Prostate gland (tissue), 2 donors: ENCODE measurements around the gene ASPSCR1. TPM values are rescaled to one million over a fixed set of nuclear protein-coding genes. Genes with fewer than 3 reads are reported as not detected.

Source experiments
- DNase-seq: peaks from one replicate; pipeline ENCODE4 v3.0.0-alpha.2; 2019; ENCODE audit warnings: low spot score
- H3K27ac ChIP-seq, 2 donors: fragments of 200-600 bp; sonication (generic); 2 replicates each; pipeline ENCODE4 v1.5.1; 2017 to 2019
- H3K27me3 ChIP-seq: fragments of 200-600 bp; sonication (generic); replicated peaks from 2 replicates; pipeline ENCODE4 v1.5.1; 2019; ENCODE audit not compliant: insufficient read depth
- H3K36me3 ChIP-seq, 2 donors: fragments of 200-600 bp; sonication (generic); 1 replicate in 1 of 2; 2 replicates in 1 of 2; pipeline versions ENCODE4 v1.5.1 to v1.8.1; 2017 to 2019
- H3K4me1 ChIP-seq: fragments of 200-600 bp; sonication (generic); replicated peaks from 2 replicates; pipeline ENCODE4 v1.5.1; 2019
- H3K4me3 ChIP-seq, 2 donors: fragments of 200-600 bp; sonication (generic); 2 replicates each; pipeline ENCODE4 v1.5.1; 2017 to 2019
- H3K9me3 ChIP-seq: fragments of 200-600 bp; sonication (generic); 2 replicates; pipeline ENCODE4 v1.5.1; 2017
- POLR2A ChIP-seq: fragments of 450-650 bp; IDR thresholded peaks from one replicate; pipeline ENCODE4 v1.6.1; 2016; ENCODE audit warnings: antibody characterized with exemption, mild to moderate bottlenecking
- POLR2AphosphoS5 ChIP-seq: sonication (generic); formaldehyde crosslinking; IDR thresholded peaks from one replicate; pipeline ENCODE4 v1.6.1; 2017; ENCODE audit warnings: antibody characterized with exemption
- WGBS: methylation state at CpG from one replicate; pipeline ENCODE4 v1.1.5; 2018; 5-methylcytosine and 5-hydroxymethylcytosine counted together
- intact Hi-C: fragments of 100-400 bp; cut with DNase I; formaldehyde crosslinking; loops from one replicate; pipeline ENCODE4 v1.14.2; 2022
- total RNA-seq, 2 donors: library from RNA; depleted of rRNA; stranded (reverse); fragments of >200 nt; gene quantifications; one replicate each; pipeline ENCODE4 v1.1.0, GENCODE V29; 2016
- TF ChIP-seq, protein P1 (sequence below), 4 experiments: fragments of 200-600 bp in 2 of 4; fragments of 450-650 bp in 2 of 4; sonication (generic) in 2 of 4; IDR thresholded peaks; 1 replicate in 3 of 4; 2 replicates in 1 of 4; pipeline ENCODE4 v1.5.1; 2016 to 2019; ENCODE audit warnings: antibody characterized with exemption in 4 of 4, mild to moderate bottlenecking in 2 of 4, moderate library complexity in 2 of 4

ASPSCR1 gene
- total RNA-seq, 2 donors from 2014 or later: 30.7 to 39.7 TPM

DNA sequence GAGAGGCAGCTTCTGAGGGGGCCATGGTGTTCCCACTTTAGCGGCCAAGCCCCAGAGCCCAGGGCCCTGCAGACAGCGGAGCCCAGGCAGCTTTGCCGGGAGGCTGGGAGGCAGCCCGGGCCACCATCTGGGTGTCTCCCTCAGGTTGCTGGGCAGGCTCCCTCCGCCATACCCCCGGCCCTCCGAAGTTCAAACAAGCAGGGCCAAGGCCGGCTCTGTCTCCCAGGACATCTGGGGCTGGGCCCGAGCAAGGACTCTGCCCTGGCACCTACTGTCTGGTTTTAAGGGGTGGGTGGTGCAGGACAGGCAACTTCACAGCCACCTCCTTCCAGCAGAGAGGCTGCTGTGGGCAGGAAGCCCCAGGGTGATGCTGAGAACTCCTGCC lies 85.5 kb downstream of the ASPSCR1 start:
- no peaks in the 10 kb centered on the region for H3K9me3 ChIP-seq
- no peak overlapping the region for H3K4me3 ChIP-seq
- WGBS: 86% methylated on average over 8 of the region's 9 CpGs
- peak overlapping the region in 1 of 2 donors; percentile 85 for H3K27ac ChIP-seq
- intact Hi-C loops: no loop called here
- TF ChIP-seq POLR2A (no peak), POLR2AphosphoS5 (no peak)
- TF ChIP-seq, protein P1, sequence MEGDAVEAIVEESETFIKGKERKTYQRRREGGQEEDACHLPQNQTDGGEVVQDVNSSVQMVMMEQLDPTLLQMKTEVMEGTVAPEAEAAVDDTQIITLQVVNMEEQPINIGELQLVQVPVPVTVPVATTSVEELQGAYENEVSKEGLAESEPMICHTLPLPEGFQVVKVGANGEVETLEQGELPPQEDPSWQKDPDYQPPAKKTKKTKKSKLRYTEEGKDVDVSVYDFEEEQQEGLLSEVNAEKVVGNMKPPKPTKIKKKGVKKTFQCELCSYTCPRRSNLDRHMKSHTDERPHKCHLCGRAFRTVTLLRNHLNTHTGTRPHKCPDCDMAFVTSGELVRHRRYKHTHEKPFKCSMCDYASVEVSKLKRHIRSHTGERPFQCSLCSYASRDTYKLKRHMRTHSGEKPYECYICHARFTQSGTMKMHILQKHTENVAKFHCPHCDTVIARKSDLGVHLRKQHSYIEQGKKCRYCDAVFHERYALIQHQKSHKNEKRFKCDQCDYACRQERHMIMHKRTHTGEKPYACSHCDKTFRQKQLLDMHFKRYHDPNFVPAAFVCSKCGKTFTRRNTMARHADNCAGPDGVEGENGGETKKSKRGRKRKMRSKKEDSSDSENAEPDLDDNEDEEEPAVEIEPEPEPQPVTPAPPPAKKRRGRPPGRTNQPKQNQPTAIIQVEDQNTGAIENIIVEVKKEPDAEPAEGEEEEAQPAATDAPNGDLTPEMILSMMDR (IDR thresholded peaks at IDR 0.05): no peak
- H3K4me1 ChIP-seq: peaks cover 20% of the 10 kb centered on the region
- H3K27me3 ChIP-seq: no peaks in the 10 kb centered on the region
- peaks cover 0 to 11% of the 10 kb centered on the region in 2 donors for H3K36me3 ChIP-seq
- DNase-seq: no peak

DNA sequence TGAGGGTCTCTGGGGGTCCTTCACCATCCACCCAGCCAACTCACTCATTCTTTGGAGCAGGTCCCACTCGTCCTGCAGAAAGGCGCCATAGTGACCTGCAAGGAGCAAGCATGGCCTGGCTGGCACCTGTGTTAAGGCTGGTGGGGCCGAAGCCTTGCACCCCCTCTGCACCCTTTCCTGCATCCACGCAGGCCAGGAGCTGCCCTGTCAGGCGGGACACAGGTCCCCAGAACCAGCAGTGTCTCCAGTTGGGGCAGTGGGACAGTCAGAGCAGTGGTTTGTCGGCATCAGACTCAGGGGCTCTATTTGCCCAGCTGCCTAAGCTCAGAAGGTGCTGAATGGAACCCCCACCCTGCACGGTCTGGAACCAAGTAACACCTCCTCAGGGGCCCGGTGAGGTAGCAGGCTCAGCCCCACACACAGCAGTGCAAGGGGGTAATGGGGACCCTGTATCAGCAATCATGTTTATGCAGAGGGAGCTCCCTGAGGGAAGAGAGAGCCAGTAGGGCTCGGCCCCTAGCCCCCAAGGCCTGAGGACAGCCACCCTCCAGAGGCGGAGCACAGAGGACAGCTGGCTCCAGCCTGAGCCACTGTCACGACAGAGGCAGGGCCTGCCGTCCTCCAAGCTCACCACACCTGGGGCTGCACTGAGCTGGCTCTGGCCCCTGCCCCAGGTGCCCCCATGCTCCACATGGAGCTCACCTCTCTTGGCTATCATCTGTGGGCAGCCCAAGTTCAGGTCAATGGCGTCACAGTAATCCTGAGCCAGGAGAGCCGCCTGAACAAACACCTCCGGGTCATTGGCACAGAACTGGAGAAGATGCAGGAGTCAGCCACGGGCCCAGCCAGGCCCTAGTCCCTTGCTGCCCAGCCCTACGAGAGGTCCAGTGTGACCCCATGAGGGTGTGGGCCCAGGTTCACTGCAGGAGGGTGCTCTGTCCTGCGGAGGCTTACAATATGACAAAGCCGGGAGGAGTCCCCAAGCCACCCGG lies 86.3 kb downstream of the ASPSCR1 start:
- Histone ChIP-seq H3K27ac (peak overlapping the region; percentile 80 to 85), H3K36me3 (peaks cover 0 to 11% of the 10 kb centered on the region in 2 donors), H3K4me1 (peaks cover 20% of the 10 kb centered on the region), H3K9me3 (no peaks in the 10 kb centered on the region), H3K4me3 (no peak overlapping the region), H3K27me3 (no peaks in the 10 kb centered on the region)
- no peak for DNase-seq
- WGBS: 79% methylated on average over 20 of the region's 20 CpGs
- intact Hi-C loops: no loop called here
- TF ChIP-seq POLR2AphosphoS5 (no peak), POLR2A (no peak)
- TF ChIP-seq, protein P1 (IDR thresholded peaks at IDR 0.05): no peak

DNA sequence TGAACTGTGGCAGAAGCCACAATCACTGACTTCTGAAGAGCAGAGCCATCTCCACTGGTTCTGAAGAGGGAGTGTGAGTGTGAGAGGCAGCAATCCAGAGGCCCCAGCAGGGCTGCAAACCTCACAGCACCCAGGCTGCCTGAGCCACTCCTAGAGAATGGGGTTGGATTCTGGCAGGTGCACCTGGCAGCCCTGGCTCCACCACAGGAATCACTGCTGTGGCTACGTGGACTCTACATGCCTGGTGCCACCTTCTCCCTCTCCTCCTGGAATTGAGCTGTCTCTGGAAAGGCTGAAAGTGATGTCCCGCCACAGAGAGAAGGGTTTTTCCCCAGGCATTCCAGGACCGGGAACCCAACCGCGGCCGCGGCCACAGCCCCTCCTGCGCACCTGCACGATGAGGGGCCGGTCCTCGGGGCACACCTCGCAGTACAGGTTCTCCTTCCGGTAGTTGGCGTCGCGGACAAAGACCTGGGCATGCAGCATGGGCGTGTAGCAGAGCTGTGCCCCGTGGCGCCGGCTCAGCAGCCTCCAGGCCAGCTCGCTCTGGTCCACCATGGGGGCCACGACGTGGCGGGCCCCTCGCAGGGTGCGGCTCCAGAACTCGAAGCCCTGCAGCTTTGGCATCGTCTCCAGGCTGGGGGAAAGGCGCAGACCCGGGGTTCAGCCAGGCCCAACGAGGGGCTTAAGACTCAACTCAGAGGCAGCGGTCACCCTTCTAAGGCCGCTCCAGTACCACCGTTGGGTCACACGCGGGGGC lies 87.2 kb downstream of the ASPSCR1 start:
- WGBS: 16% methylated on average over 22 of the region's 36 CpGs
- peak overlapping the region; percentile 80 to 85 for H3K27ac ChIP-seq
- H3K27me3 ChIP-seq: no peaks in the 10 kb centered on the region
- peaks cover 20% of the 10 kb centered on the region for H3K4me1 ChIP-seq
- peaks cover 0 to 5% of the 10 kb centered on the region in 2 donors for H3K36me3 ChIP-seq
- peak overlapping the region; percentile 59 to 72 for H3K4me3 ChIP-seq
- DNase-seq: no peak
- TF ChIP-seq, protein P1 (IDR thresholded peaks at IDR 0.05): no peak
- no peak for TF ChIP-seq POLR2AphosphoS5
- no peak for TF ChIP-seq POLR2A
- intact Hi-C loops: no loop called here
- H3K9me3 ChIP-seq: no peaks in the 10 kb centered on the region

DNA sequence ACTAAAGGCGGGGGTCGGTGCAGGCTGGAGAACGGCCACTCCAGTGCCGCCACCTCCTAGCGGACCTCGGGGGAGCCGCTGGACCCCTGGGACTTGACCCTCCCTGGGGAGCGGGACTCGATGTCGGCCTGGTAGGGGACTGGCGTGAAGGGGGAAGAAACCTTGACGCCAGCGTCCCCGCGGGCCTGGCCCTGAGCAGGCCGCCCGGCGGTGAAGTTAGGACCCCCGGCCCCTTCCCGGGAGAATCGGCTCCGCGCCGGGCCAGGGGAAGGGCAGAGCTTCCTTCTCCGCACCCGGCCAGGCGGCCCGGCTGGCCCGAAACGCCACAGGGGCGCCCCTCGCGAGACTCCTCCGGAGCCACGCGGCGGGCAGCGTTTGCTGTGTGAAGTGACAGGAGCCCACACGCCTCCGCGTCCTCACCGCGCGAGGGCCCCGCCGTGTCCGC lies 87.8 kb downstream of the ASPSCR1 start:
- 1% methylated on average over 17 of the region's 47 CpGs for WGBS
- Histone ChIP-seq H3K4me1 (peaks cover 20% of the 10 kb centered on the region), H3K36me3 (peaks cover 0 to 3% of the 10 kb centered on the region in 2 donors), H3K9me3 (no peaks in the 10 kb centered on the region), H3K27ac (peak overlapping the region; percentile 80 to 85), H3K4me3 (peak overlapping the region; percentile 59 to 72), H3K27me3 (no peaks in the 10 kb centered on the region)
- DNase-seq: no peak
- intact Hi-C loops: no loop called here
- TF ChIP-seq, protein P1 (IDR thresholded peaks at IDR 0.05): no peak
- TF ChIP-seq POLR2A (no peak), POLR2AphosphoS5 (no peak)
